Epidermal melanocyte (primary cell): ENCODE results near the gene TUT7.
"Not testable (repeated sequence)": the region's sequence is repeated elsewhere in the genome, so short reads cannot be mapped to it uniquely, and the experiment has no call there.

Experiments used
- DNase-seq: peaks from one replicate; pipeline ENCODE4 v3.0.0; 2011; ENCODE audit warnings: low spot score; ENCODE audit not compliant: insufficient read length

The TUT7 gene

DNA sequence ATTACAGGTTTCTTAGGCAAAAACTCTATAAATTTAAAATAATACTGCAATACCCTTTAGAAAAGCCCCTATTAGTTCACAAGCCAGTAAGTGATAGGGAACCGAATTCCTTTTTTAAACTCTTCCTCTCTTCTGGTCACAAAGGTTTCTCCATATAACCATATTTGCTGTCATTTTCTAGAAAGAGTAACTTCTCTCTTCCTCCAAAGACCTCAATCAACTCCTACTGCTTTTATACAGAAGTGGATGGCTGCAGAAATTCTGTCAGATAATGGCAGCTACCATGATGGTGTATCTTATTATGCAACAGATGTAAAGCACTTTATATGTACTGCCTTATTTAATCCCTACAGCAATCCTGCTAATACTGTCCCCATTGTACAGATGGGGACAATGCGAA lies 6.2 kb downstream of the TUT7 start:
- DNase-seq: no peak

DNA sequence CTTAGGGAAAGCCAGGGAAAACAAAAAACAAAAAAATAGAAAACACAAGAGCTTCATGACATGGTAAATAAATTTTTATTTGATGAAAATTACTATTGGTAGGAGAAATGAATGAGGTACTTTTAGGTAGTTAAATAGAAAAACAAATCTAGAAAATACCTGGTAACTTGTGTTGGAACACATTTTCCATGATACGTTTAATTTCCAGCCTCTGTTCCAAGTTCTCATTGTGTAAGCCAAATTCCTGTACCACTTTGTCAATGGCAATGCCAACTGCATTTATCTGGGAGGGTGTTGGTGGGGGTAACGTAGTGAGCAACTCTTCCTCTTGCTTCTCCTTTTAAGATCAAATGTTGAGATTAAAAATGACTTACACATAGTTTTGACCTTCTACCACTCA lies 9.4 kb downstream of the TUT7 start:
- no peak for DNase-seq

DNA sequence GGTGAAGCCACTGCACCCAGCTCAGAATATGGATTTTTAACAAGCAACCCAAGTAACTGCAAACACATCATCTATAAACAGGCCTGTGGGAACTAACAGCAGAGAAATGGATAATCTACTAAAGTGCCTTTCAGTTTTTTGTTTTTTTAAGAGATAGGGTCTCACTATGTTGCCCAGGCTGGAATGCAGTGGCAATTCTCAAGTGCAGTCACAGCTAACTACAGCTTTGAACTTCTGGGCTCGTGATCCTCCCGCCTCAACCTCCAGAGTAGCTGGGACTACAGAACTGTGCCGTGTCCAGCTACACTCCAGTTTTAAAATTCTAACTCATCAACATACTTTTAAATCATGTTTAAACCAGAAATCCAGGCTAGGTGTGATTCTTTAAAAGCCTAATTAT lies 11.9 kb downstream of the TUT7 start:
- DNase-seq: no peak

DNA sequence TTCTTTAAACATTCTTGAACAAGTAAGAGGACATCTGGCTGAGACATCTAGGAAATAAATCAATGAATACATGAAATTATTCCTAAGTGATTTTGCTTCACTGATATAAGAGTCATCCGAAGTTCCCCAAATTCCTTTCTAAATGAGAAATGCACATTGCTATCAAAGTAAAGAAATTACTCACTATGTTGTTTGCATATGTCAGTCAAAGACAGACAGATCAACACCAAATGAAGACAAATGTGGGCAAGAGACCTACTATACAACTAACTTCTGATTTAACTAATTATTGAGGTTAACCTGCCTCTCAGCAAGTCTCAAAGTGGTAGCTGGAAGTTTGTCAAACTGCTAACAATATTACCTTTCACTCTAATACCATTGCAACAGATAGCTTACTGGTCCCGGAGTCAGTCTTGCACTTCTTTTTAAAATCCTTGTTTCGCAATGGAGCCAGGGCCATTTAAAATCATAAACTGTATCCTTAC lies 13.2 kb downstream of the TUT7 start:
- no peak for DNase-seq

DNA sequence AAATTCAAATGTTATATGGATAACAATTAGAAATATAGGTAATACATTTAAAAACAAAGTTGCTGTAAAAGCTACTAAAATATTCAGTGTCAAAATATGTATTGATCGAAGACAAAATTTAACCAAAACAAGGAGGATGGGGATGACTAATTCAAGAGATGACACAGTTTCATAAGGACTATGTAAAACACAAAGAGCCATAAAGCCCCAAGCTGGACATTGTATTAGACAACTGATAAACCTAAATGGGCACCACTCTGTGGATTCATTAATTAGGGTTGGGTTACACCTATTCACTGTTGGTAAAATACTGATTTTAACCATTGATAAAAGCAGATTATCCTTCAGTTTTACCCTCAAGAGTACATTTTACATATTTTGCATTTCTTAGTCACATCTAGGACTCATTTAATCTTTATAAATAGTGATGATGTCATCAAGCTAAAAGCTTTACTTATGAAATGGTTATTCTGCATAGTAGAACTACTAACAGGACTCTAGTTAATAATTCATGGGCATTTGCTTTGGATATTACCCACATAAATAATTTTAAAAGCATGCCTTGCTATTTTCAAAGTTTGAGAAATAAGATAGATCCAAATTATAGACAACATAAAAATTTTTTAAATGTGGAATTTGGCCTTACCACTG lies 13.7 kb downstream of the TUT7 start:
- no peak for DNase-seq

DNA sequence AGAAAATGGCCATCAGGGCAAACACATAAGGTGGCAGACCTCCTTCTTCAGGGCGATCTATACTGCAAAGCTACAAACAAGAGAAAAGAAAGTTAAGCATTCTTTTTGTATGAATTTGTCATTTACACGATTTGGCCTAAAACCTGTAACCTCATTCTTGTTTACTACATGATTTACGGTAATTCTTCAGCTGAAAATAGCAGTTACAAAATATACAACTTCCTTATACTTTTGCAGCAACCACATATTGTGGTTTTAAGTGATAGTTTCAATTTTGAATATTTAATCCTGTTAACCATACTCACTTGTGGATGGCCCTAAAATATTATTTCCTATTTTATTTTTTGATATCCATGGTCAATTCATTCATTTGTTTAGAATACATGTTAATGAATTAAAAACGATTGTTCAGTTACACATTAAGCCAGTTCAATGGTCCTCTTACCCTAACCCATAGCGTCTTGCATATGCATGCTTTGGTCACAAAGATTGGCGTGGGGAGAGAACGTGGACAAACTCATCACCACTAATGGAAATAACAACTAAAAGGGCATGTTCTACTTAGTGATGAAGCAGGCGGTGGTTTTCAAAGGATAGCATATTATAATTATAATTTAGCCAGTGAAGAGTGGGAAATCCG lies 16.6 kb downstream of the TUT7 start:
- DNase-seq: no peak

DNA sequence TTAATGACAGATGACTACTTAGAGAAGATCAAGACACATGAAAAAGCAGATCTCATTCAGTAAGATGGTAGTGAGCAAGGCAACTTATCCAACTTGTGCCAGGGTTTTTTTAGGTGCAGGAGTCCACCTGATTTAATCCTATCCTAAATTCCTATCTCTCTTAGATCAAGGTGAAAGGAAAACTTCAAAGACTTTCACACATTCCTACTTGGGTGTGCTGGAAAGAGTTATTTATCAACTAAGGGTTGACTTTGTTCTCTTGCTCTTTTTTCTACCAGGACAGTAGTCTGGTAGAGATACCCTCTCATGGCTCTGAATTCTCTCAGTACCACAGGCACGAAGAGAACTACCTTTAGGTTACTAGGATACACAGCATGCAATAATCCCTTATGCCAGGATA lies 18.2 kb downstream of the TUT7 start:
- no peak for DNase-seq

DNA sequence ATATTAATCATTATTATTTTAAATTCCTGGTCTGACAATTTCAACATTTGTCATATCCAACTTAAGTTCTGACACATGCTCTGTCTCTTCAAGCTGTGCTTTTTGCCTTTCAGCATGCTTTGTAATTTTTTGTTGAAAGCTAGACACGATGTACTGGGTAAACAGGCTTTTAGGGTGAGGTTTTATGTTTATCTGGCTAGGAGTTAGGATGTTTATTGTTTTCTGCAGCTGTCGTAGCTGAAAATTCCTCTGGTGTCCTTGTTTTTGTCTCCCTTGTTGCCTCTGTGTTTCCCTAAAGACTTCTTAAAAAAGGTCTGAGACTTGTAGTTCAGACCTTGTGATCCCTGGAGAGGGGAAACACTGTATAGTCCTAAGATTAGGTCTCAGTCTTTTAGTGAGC lies 20.6 kb downstream of the TUT7 start:
- DNase-seq: no peak

DNA sequence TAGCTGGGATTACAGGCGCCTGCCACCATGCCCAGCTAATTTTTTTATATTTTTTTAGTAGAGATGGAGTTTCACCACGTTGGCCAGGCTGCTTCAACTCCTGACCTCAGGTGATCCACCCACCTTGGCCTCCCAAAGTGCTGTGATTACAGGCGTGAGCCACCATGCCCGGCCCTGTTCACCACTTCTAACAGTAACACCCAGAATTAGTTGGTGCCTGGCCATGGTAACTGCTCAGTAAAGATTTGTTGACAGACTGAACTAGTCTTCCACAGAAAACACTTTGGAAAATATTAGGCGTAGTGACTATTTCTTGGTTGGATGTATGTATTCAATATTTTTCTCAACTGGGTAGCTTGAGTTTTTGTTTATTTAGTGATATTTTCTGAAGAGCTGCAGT lies 24.0 kb downstream of the TUT7 start:
- no peak for DNase-seq

DNA sequence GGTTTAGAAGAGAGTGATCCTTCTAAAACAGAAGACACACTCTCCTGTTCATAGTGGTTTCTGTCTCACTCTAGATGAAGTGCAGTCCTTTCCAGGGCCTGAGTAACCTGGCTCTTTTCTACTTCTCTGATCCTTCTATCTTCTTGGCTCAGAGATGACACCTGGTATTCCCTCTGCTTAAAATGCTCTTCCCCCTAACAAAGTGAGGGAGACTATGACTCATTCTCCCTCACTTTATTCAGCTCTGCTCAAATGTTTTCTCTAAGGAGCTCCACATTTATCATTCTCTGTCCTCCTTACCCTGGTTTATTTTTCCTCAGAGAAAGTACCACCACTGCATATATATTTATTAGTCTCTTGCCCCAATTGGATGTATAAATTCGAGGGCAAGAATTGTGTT lies 24.6 kb downstream of the TUT7 start:
- no peak for DNase-seq

DNA sequence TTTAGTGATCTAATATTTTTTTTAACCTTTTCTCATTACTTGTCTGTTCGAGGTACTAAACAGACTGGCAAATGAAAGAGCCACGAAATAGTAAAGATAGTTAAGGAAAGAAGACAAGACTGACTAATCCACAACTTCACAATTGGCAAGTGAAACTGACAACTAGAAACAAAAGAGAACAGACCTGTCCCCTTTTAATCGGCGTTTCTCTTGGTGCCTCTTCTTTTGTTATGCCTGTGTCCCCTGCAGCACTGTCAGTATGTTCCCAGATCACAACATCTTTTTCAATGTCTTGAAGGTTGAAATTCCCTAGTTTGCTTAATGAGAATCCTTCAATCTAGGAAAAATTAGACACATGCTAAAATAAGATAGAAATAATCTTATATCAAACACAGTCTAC lies 26.1 kb downstream of the TUT7 start:
- no peak for DNase-seq

DNA sequence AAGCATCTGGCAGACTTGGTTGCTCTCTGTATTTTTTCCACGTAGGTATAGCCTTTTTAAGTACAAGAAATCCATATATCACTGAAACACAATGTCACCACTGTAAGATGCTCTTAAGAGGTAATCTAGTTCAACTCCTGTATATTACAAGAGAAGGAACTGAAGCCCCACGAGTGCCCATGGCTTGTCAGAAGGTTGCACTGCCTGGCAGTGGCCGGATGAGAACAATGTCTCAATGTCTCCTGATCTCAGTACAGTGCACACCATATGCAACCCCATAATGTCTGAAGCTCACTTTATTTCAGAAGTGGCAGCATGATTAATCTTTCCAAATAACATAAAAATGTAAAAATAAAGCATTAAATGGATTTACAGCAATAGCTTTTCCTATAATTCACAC lies 27.7 kb downstream of the TUT7 start:
- DNase-seq: no peak

DNA sequence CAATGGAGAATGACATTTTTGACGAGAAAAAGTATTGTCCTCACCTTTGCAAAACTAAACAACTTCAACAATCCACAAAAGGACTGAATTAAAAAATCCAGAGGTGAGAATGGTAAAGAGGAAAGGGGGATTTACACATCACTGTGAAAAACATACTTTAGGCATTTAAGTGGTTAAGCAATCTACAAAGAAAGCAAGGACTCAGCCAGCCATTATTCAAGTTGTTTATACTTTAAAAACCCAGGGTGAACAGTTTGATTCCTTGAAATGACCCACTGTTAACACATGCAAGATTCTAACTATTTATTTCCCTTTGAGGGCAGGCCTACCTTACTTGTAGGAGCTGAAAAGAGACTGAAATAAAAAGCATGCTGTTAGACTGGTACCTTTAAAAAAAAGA lies 29.3 kb downstream of the TUT7 start:
- no peak for DNase-seq

DNA sequence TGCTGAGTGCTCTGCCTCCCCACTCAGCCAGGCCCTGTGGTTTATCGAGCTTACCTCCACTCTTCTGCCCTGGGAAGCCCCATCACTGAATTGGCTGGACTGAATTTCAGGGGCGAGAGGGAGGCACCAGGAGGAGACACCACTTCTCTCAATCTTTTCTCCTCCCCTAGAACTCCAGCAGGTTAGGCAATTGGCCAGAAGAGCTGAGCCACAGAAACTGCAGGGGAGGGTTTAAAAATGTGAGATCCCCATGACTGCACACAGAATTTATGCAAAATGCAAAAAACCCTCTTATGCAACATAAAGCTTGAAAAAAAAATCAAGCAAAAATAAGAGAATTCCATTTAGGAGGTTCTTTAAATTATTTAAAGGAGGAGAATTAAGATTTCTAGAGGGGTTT lies 29.9 kb downstream of the TUT7 start:
- no peak for DNase-seq

DNA sequence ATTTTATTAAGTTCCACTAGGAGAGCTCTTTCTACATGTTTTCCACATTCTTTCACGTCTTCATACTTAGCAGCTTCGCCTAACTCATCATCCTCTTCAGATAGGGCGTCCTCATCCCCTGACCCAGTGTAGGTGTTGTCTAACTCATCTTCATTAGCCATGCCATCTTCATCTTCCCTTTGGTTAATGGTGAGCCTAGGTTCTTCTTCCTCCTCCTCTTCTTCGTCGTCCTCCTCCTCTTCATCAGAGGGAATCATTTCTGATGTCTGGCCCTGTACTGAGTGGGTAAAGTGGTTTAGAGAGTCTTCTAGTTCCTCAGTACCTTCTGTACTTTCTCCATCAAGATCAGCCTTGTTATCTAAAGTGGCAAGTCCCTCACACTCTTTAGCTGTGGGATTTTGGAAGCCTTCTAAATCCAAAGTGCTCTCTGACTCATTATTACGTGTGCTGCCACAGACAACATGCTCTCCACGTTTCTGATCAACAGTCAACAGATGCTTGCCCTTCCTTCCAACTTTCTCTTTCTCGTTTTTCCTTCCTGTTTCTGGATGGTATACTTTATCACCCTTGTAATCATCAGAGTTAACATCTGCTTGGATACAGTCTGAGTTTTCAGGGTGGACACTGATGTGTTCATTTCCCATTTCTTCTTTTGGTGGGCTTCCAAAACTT lies 31.1 kb downstream of the TUT7 start:
- no peak for DNase-seq

DNA sequence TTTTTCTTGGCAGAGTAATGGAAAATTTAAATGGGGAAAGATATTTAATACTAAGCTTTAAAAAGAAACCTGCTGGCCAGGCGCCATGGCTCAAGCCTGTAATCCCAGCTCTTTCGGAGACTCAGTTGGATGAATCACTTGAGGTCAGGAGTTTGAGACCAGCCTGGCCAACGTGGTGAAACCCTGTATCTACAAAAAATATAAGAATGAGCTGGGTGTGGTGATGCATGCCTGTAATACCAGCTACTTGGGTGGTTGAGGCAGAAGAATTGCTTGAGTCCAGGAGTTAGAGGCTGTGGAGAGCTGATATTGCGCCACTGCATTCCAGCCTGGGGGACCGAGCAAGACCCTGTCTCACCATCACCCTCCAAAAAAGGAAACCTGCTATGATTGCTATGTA lies 32.8 kb downstream of the TUT7 start:
- no peak for DNase-seq

DNA sequence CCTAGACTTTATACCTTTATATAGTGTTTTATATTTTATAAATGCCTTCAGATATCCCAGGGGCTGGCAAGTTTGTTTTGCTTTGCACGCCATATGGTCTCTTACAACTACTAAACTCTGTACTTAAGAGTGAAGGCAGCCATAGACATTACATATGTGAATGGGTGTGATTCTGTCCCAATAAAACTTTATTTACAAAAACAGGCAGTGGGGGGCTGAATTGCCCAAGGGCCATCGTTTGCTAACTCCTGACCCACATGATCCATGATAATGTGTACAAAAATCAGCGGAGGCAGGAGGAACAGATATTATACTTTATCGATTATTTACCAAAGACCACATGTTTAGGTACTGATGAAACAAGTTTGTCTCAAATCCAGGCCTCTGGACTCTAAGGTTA lies 36.0 kb downstream of the TUT7 start:
- no peak for DNase-seq

DNA sequence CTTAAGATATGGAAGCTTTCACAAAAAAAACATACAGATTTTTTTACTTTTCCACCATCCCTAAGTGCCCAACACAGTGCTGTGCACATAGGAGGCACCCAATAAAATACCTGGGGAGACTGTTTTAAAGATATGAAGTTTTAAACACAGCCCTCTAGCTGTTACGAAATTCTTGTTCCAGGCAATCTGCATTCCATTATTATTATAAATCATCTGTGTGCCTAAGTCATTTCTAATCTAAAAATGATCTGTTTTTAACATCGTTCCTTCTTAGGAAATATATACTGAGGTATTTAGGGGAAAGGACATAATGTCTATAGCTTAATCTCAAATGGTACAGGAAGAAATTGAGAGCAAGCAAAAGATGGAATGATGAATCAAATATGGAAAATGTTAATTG lies 39.1 kb downstream of the TUT7 start:
- DNase-seq: no peak

DNA sequence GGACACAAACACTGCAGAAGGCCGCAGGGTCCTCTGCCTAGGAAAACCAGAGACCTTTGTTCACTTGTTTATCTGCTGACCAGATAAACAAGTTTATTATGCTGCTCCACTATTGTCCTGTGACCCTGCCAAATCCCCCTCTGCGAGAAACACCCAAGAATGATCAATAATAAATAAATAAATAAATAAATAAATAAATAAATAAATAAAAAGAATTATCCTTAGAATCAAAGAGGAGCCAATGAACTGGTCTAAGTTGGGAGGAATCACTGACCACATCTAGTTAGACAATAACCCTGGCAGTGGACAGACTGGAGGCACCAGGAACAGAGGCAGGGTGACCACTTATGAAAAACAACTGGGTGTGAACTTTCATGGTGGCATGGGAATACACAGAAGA lies 41.3 kb downstream of the TUT7 start:
- DNase-seq: not testable (repeated sequence)

DNA sequence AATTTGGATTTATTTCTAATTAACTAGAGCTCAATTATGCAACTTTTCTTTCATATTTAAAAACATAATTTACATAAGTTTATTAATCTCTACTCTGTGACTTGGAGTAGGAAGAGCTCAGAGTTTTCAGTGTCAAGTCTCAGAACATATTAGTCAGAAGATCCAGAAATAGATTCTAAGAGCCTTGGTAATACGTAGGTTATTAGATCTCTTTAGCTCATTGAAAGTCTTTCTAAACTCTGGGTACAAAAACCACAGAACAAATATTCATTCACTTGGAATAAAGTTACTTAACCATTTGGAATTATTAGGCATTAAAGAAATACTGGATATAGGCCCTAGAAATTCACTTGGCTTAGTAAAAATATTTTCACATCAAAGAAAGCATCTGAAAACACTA lies 45.5 kb downstream of the TUT7 start:
- DNase-seq: no peak

DNA sequence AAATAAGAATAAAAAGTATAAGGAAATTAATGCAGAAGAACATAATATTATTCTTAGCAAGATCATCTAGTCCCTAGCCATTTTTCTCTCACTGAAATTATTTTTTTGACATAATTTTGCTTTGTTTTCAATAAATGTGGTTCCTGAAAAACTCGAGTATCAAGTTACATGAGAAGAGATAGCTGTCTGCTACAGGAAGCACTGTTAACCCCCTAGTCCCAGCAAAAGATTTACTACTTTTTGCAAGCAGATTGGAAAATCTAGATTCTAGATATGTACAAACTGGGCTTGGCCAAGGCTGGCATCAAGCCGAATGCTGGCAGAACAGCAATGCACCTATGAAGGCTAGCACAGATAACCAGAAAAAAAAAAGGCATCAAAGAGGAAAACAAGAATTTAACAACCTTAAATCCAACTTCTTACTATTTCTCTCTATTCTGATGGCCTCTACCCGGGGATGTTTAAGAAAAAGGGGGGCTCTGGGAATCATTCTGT lies 49.9 kb downstream of the TUT7 start:
- DNase-seq: no peak

DNA sequence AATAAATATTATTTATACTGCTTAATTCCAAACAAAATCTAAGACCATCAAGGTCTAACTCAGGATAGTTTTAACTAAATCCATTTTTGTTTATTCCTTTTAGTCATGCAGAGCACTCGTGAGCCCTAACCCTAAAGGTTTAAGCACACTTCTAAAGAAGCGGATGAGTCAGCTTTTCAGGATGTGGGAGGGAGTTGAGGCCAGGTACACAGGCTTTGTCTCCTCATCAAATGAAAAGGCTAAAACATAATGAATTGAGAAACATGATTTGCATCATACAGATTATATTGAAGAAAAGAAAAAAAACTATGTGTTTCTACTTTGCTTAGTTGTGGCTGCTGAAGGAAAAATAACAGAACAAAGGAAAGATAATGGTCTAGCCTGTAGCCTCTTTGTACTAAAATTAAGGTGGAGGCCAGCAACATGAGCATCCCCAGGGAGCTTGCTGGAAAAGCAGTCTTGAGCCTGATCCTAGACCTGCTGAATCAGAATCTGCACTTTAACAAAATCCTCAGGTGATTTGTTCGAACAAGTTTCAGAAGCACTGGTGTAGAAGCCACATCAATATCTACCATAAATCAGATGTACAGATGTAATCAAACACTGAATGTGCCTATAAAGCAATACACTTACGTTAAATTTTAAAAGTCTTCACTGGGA lies 50.8 kb downstream of the TUT7 start:
- DNase-seq: no peak
